Measurements from ENCODE around the gene HNRNPR. TPM values are rescaled to one million over a fixed set of nuclear protein-coding genes. Genes with fewer than 3 reads are reported as not detected.
A peak's percentile ranks its signal among the peaks of the same experiment; 100 is the strongest.

The HNRNPR gene
- total and polyA plus RNA-seq, 2 donors (not counting 3 experiments of a cell fraction or from before 2014, with no cell fraction given) = 111 to 171 TPM

- dilution Hi-C loops (cut with MboI; ENCODE audit: extremely low pct_ligation_motif_present, low sequenced_read_pairs) = no loop called here
- Histone ChIP-seq H4K20me1 (replicated peaks; ENCODE audit: control insufficient read depth, extremely low read depth, insufficient read depth, low read length) (no peaks in the 10 kb centered on the region), H3K9me1 (replicated peaks; ENCODE audit: control insufficient read depth, extremely low read depth, insufficient read depth, low read length) (no peaks in the 10 kb centered on the region), H3K4me3 (replicated peaks in 1 of 3; ENCODE audit: insufficient read depth in 1 of 3, low read depth in 1 of 3, low read length in 3 of 3) (no peak overlapping the region), H3K9ac (replicated peaks; ENCODE audit: extremely low read depth, insufficient read depth, low read length) (no peak overlapping the region), H2AFZ (ENCODE audit: low read depth, low read length) (peak overlapping the region; percentile 5), H3K9me3 (replicated peaks; ENCODE audit: control insufficient read depth, insufficient read depth, low read length) (no peaks in the 10 kb centered on the region), H3K4me1 (ENCODE audit: control insufficient read depth, extremely low read depth, insufficient read depth, low read length) (peaks cover 20% of the 10 kb centered on the region), H3K4me2 (ENCODE audit: insufficient read depth, low read length) (no peak overlapping the region), H3K36me3 (ENCODE audit: control insufficient read depth in 2 of 2, extremely low read depth in 1 of 2, insufficient read depth in 2 of 2, low read length in 2 of 2) (no peaks in the 10 kb centered on the region), H3K27me3 (ENCODE audit: control insufficient read depth in 2 of 2, insufficient read depth in 2 of 2, low read length in 2 of 2) (no peaks in the 10 kb centered on the region), H3K79me2 (ENCODE audit: control insufficient read depth, insufficient read depth, low read length) (no peaks in the 10 kb centered on the region), H3K27ac (ENCODE audit: insufficient read depth, low read depth, low read length) (no peak overlapping the region)
- DNase-seq (ENCODE audit: low read depth, low spot score) = no peak
- no TSS peak for BruUV-seq (replicated peaks)
- no peak for TF ChIP-seq GATA2 (IDR thresholded peaks at IDR 0.05; ENCODE audit: insufficient read depth, insufficient read length, low read depth, low read length)
- TF ChIP-seq FOS (IDR thresholded peaks at IDR 0.05; ENCODE audit: borderline replicate concordance, insufficient read depth, low read length) = no peak
- TF ChIP-seq POLR2AphosphoS5 (IDR thresholded peaks at IDR 0.05; ENCODE audit: insufficient read depth, low read depth, low read length) = no peak
- TF ChIP-seq MYC (IDR thresholded peaks at IDR 0.05; ENCODE audit: low read depth, low read length) = no peak
- TF ChIP-seq POLR2A (IDR thresholded peaks at IDR 0.05; ENCODE audit: low read depth, low read length) = no peak
- TF ChIP-seq EZH2 (IDR thresholded peaks at IDR 0.05; ENCODE audit: borderline replicate concordance, low read depth, low read length, severe bottlenecking) = no peak
- no peak for TF ChIP-seq CTCF (IDR thresholded peaks at IDR 0.05; ENCODE audit: extremely low read depth in 1 of 2, insufficient read depth in 1 of 2, low read depth in 1 of 2, low read length in 2 of 2)
- no peak for TF ChIP-seq JUN (IDR thresholded peaks at IDR 0.05; ENCODE audit: borderline replicate concordance, insufficient read depth, insufficient read length, low read depth)
- TF ChIP-seq MAX (IDR thresholded peaks at IDR 0.05; ENCODE audit: insufficient read depth, insufficient read length) = no peak
- POLR2A ChIA-PET = interaction anchor here (0.7 to 1.3 kb wide), 4 partner anchors 16 to 114 kb away, joined by 3 to 8 read pairs (median 4); partner anchors contain the start of genes HNRNPR and ZNF436
- intact Hi-C loops (cut with micrococcal nuclease) = no loop called here
- CTCF ChIA-PET = interaction anchor here (0.8 to 1.2 kb wide), 7 partner anchors 9 to 252 kb away, joined by 3 to 7 read pairs (median 4); partner anchors contain the start of gene ZNF436
- FAIRE-seq = no peak
These were observed 41.1 kb upstream of the HNRNPR start for GRCh38 chr1:23385119-23385621.

Measured in endothelial cell of umbilical vein (primary cell).